ENCODE data around the gene BUB3.

- TF ChIP-seq CTCF (conservative IDR thresholded peaks at IDR 0.05): no peak
- no peak for TF ChIP-seq EZH2 (IDR thresholded peaks at IDR 0.05; ENCODE audit: low read depth)
These were observed 1.9 kb downstream of the BUB3 start for GRCh38 chr10:123156078-123156477.
